ENCODE measurements around the gene GALNT2.

The GALNT2 gene

GRCh38 chr1:230072296-230072695 lies 5.3 kb downstream of the GALNT2 start:
- no peak for DNase-seq (ENCODE audit: low read depth)

- DNase-seq (ENCODE audit: low read depth): no peak
Measured at GRCh38 chr1:230072866-230073265, 5.8 kb downstream of the GALNT2 start.

- peak; percentile 75 for DNase-seq (ENCODE audit: low read depth)
Measured at GRCh38 chr1:230073371-230074035, 6.5 kb downstream of the GALNT2 start.

- DNase-seq (ENCODE audit: low read depth): no peak
Measured at GRCh38 chr1:230074270-230074669, 7.2 kb downstream of the GALNT2 start.

GRCh38 chr1:230074762-230075161 lies 7.7 kb downstream of the GALNT2 start:
- no peak for DNase-seq (ENCODE audit: low read depth)

GRCh38 chr1:230076121-230076520 lies 9.1 kb downstream of the GALNT2 start:
- DNase-seq (ENCODE audit: low read depth): no peak

- DNase-seq (ENCODE audit: low read depth): no peak
Measured at GRCh38 chr1:230077011-230077410, 10.0 kb downstream of the GALNT2 start.

- DNase-seq (ENCODE audit: low read depth): no peak
Measured at GRCh38 chr1:230077436-230078213, 10.6 kb downstream of the GALNT2 start.

- DNase-seq (ENCODE audit: low read depth): no peak
Measured at GRCh38 chr1:230079199-230080024, 12.4 kb downstream of the GALNT2 start.

- no peak for DNase-seq (ENCODE audit: low read depth)
Measured at GRCh38 chr1:230080822-230081221, 13.8 kb downstream of the GALNT2 start.

GRCh38 chr1:230081751-230082150 lies 14.7 kb downstream of the GALNT2 start:
- DNase-seq (ENCODE audit: low read depth): no peak

- no peak for DNase-seq (ENCODE audit: low read depth)
Measured at GRCh38 chr1:230082211-230082610, 15.2 kb downstream of the GALNT2 start.

- no peak for DNase-seq (ENCODE audit: low read depth)
Measured at GRCh38 chr1:230083053-230083452, 16.0 kb downstream of the GALNT2 start.

- no peak for DNase-seq (ENCODE audit: low read depth)
Measured at GRCh38 chr1:230083746-230084407, 16.8 kb downstream of the GALNT2 start.

- DNase-seq (ENCODE audit: low read depth): peak; percentile 96
Measured at GRCh38 chr1:230084408-230085177, 17.6 kb downstream of the GALNT2 start.

GRCh38 chr1:230085178-230085515 lies 18.1 kb downstream of the GALNT2 start:
- no peak for DNase-seq (ENCODE audit: low read depth)

- DNase-seq (ENCODE audit: low read depth): no peak
Measured at GRCh38 chr1:230086151-230086550, 19.1 kb downstream of the GALNT2 start.

- no peak for DNase-seq (ENCODE audit: low read depth)
Measured at GRCh38 chr1:230087028-230087716, 20.1 kb downstream of the GALNT2 start.

- DNase-seq (ENCODE audit: low read depth): no peak
Measured at GRCh38 chr1:230087717-230088105, 20.7 kb downstream of the GALNT2 start.

- no peak for DNase-seq (ENCODE audit: low read depth)
Measured at GRCh38 chr1:230090194-230090711, 23.2 kb downstream of the GALNT2 start.

Measured in HS-27A (cell line).